Regular cardiac myocyte (primary cell): ENCODE measurements around the gene FILIP1. TPM values are rescaled to one million over a fixed set of nuclear protein-coding genes. Genes with fewer than 3 reads are reported as not detected.

Experiments used
- total RNA-seq: library from RNA; depleted of rRNA; stranded (reverse); fragments of >200 nt; gene quantifications from 2 replicates; pipeline ENCODE4 v1.2.3, GENCODE V29; 2014

FILIP1 gene
- 0.58 and 2.5 TPM in 2 replicates for total RNA-seq

GRCh38 chr6:75493400-75494064 is at the start of gene FILIP1:
FILIP1 (minus strand) TSS chr6:75493800; CDS start chr6:75414972, 78,828 bp downstream.

GRCh38 chr6:75284632-75285282 is 208.8 kb downstream of the FILIP1 start, which contains the start of gene TMEM30A:
TMEM30A (minus strand) TSS chr6:75284792; CDS start chr6:75284638, 154 bp downstream.

GRCh38 chr6:75243333-75244062 is 250.1 kb downstream of the FILIP1 start, which contains the start of gene COX7A2:
COX7A2 (minus strand) TSS chr6:75243801; CDS start chr6:75243734, 67 bp downstream.

Other genes with a start within 250 kb of the FILIP1 start
- 184 and 213 TPM in 2 replicates for gene COX7A2, start 250.0 kb downstream of the FILIP1 start, total RNA-seq
- 183 and 301 TPM in 2 replicates for gene TMEM30A, start 209.0 kb downstream of the FILIP1 start, total RNA-seq
- gene SENP6, start 108.1 kb upstream of the FILIP1 start, total RNA-seq, result 51.6 and 65.7 TPM in 2 replicates